Measurements from ENCODE around the gene SNX6. TPM values are rescaled to one million over a fixed set of nuclear protein-coding genes. Genes with fewer than 3 reads are reported as not detected.
"Not testable (repeated sequence)": the region's sequence is repeated elsewhere in the genome, so short reads cannot be mapped to it uniquely, and the experiment has no call there.

SNX6 gene
- total RNA-seq, 1 experiment from 2014 or later: 92.8 TPM

- DNase-seq (ENCODE audit: low read depth, low spot score): no peak
- in situ Hi-C loops (cut with HindIII; ENCODE audit: low pct_unique_long_range_greater_than_20kb, low sequenced_read_pairs): no loop called here
Measured at GRCh38 chr14:34593740-34594375, 36.1 kb downstream of the SNX6 start.

- in situ Hi-C loops (cut with HindIII; ENCODE audit: low pct_unique_long_range_greater_than_20kb, low sequenced_read_pairs): no loop called here
- DNase-seq (ENCODE audit: low read depth, low spot score): no peak
Measured at GRCh38 chr14:34592623-34593022, 37.3 kb downstream of the SNX6 start.

DNA sequence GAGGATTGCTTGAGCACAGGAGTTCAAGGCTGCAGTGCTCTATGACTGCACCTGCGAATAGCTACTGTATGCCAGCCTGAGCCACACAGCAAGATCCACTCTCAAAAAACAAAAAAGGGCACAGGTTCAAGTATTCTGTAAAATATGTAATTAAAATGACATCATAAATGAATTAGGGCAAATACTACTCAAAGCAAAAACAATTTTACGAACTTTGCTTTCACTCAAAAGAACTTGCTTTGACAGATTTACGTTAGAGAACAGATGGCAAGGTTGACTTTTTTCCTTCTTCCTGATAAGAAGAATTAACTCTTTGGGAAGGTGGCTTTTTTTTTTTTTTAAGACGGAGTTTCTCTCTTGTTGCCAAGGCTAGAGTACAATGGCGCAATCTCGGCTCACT is 46.4 kb downstream of the SNX6 start:
- no peak for DNase-seq (ENCODE audit: low read depth, low spot score)
- in situ Hi-C loops (cut with HindIII; ENCODE audit: low pct_unique_long_range_greater_than_20kb, low sequenced_read_pairs): no loop called here

- in situ Hi-C loops (cut with HindIII; ENCODE audit: low pct_unique_long_range_greater_than_20kb, low sequenced_read_pairs): no loop called here
- no peak for DNase-seq (ENCODE audit: low read depth, low spot score)
Measured at GRCh38 chr14:34582117-34582680, 47.7 kb downstream of the SNX6 start.

DNA sequence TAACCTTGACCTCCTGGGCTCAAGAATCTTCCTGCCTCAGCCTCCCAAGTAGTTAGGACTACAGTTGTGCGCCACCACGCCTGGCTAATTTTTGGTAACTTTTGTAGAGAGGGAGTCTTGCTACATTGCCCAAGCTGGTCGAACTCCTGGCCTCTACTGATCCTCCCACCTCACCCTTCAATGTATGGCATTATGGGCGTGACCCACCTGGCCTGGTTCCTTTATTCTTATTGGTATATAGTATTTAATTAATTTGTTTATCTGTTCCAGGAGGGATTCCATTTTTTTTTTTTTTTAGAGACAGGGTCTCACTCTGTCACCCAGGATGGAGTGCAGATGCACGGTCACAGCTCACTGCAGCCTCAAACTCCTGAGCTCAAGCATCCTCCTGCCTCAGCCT is 49.6 kb downstream of the SNX6 start:
- no peak for DNase-seq (ENCODE audit: low read depth, low spot score)
- in situ Hi-C loops (cut with HindIII; ENCODE audit: low pct_unique_long_range_greater_than_20kb, low sequenced_read_pairs): no loop called here

DNA sequence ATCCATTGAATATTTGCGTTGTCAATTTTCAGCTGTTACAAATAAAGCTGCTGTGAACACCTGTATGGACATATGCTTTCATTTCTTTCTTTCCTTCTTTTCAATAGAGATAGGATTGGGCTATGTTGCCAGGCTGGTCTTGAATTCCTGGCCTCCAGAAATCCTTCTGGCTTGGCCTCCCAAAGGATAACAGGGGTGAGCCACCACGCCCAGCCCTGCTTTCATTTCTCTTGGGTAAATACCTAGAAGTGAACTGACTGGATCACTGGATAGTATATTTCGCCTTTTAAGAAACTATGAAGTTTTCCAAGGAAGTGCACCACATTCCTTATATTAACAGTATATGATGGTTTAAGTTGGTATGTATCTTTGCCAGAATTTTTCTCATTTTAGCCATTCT is 58.2 kb downstream of the SNX6 start:
- in situ Hi-C loops (cut with HindIII; ENCODE audit: low pct_unique_long_range_greater_than_20kb, low sequenced_read_pairs): no loop called here

GRCh38 chr14:34569750-34570149 is 60.2 kb downstream of the SNX6 start:
- in situ Hi-C loops (cut with HindIII; ENCODE audit: low pct_unique_long_range_greater_than_20kb, low sequenced_read_pairs): no loop called here
- no peak for DNase-seq (ENCODE audit: low read depth, low spot score)

More for the DNA sequence above, 58.2 kb downstream of the SNX6 start:
- DNase-seq (ENCODE audit: low read depth, low spot score): no peak

- in situ Hi-C loops (cut with HindIII; ENCODE audit: low pct_unique_long_range_greater_than_20kb, low sequenced_read_pairs): no loop called here
- DNase-seq (ENCODE audit: low read depth, low spot score): no peak
Measured at GRCh38 chr14:34568803-34569202, 61.1 kb downstream of the SNX6 start.

GRCh38 chr14:34562776-34563150 is 67.2 kb downstream of the SNX6 start:
- in situ Hi-C loops (cut with HindIII; ENCODE audit: low pct_unique_long_range_greater_than_20kb, low sequenced_read_pairs): no loop called here
- no peak for DNase-seq (ENCODE audit: low read depth, low spot score)

- in situ Hi-C loops (cut with HindIII; ENCODE audit: low pct_unique_long_range_greater_than_20kb, low sequenced_read_pairs); DNase-seq (ENCODE audit: low read depth, low spot score): not testable (repeated sequence)
Measured at GRCh38 chr14:34562037-34562775, 67.7 kb downstream of the SNX6 start.

DNA sequence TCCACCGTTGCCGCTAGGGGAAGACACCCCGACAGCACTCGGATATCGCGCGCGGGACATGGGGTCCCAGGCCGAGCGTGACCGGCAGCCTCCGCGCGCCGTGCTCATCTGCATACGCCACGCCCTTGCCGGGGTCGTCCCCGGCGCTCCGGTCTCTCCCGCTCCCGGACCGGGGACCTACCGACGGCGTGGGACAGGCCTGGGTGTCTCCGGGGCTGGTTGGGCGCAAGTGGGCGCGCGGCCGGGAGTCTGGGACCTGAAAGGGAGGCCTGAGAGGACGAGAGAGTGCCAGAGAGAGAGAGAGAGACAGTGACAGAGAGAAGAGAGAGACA is 73.5 kb downstream of the SNX6 start:
- in situ Hi-C loops (cut with HindIII; ENCODE audit: low pct_unique_long_range_greater_than_20kb, low sequenced_read_pairs); DNase-seq (ENCODE audit: low read depth, low spot score): not testable (repeated sequence)

DNA sequence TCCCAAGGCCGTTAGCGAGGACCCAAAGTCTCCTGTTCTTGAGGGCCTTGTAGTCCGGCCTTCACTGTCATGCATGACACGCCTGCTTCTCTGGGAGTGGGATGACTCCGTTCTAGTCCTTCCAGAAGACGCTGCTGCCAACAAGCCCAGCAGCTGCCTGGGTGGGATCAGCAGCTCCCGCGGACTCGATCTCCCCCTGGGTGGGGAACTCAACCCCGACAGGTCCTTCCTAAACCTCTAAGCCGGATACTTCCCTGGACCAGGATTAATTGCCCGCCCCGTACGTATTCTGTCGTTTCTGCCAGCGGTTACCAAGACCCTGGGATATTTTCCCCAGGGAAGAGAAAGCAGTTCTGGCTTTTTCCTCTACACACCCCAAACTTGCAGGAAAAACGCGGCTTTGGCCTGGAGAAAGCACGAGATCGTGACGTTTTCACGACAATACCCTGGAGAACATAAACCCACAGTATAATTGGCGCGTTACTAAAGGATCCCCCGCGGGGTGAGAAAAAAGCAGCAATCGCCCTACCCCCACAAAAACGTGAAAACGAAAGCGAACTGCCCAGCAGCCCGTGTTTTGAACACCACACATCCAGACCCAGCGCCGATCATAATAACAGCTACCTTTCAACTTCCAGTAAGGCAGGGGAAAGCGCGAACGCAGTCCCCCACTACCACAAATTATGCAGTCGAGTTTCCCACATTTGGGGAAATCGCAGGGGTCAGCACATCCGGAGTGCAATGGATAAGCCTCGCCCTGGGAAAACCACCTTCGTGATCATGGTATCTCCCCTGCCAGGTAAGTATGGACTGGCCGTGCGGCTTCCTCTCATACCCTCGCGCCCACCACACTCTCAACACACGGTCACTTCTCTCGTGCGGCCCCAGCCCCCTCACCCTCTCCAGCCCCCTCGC is 74.1 kb downstream of the SNX6 start:
- in situ Hi-C loops (cut with HindIII; ENCODE audit: low pct_unique_long_range_greater_than_20kb, low sequenced_read_pairs); DNase-seq (ENCODE audit: low read depth, low spot score): not testable (repeated sequence)

- peak; percentile 58 for DNase-seq (ENCODE audit: low read depth, low spot score)
- in situ Hi-C loops (cut with HindIII; ENCODE audit: low pct_unique_long_range_greater_than_20kb, low sequenced_read_pairs): no loop called here
Measured at GRCh38 chr14:34554540-34555250, 75.3 kb downstream of the SNX6 start.

- DNase-seq (ENCODE audit: low read depth, low spot score); in situ Hi-C loops (cut with HindIII; ENCODE audit: low pct_unique_long_range_greater_than_20kb, low sequenced_read_pairs): not testable (repeated sequence)
Measured at GRCh38 chr14:34549276-34549966, 80.5 kb downstream of the SNX6 start.

GRCh38 chr14:34548472-34548981 is 81.4 kb downstream of the SNX6 start:
- in situ Hi-C loops (cut with HindIII; ENCODE audit: low pct_unique_long_range_greater_than_20kb, low sequenced_read_pairs): no loop called here
- DNase-seq (ENCODE audit: low read depth, low spot score): no peak

GRCh38 chr14:34547136-34547520 is 82.8 kb downstream of the SNX6 start:
- DNase-seq (ENCODE audit: low read depth, low spot score); in situ Hi-C loops (cut with HindIII; ENCODE audit: low pct_unique_long_range_greater_than_20kb, low sequenced_read_pairs): not testable (repeated sequence)
